HG03025 (cell line): ENCODE measurements around the gene LRP1.

Experiments used
- ATAC-seq: cut with Tn5 transposase; IDR thresholded peaks from one replicate; pipeline ENCODE4 v1.9.1; 2021; ENCODE audit warnings: mild to moderate bottlenecking, moderate library complexity; ENCODE audit not compliant: unreplicated experiment, low FRiP score

Gene LRP1

GRCh38 chr12:57151741-57152630, 23.7 kb downstream of the LRP1 start:
- ATAC-seq = no peak

GRCh38 chr12:57152639-57153038, 24.4 kb downstream of the LRP1 start:
- ATAC-seq = no peak

- no peak for ATAC-seq
Observed at GRCh38 chr12:57153415-57153997, 25.2 kb downstream of the LRP1 start.

GRCh38 chr12:57154076-57154475, 25.8 kb downstream of the LRP1 start:
- ATAC-seq = no peak

DNA sequence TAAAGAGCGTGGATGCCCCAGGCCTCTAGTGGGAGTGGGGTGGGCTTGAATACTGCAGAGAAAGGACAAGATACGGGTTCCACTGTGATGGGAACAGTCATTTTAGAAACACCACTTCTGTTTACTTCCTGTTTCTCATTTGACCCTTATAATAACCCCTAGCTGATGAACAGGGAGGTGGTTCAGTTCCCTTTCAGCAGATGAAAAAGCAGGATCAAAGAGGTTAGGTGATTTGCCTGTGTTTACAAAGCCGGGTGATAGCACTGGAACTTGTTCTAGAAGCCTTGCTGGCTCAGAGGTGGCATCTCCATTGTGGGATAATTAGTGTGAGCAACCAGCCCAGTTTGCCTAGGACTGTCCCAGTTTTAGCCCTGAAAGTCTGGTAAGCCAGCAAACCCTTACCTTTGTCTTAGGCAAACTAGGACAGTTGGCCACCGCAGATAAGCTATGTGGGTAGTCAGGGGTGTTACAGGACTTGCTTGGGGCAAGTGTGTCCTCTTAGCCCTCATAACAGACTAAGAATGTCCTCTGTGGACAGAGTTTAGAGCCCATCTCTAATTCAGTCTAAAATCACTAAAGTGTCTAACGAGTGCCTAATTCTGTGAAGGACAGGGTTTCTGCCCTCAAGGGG, 26.6 kb downstream of the LRP1 start:
- no peak for ATAC-seq

- ATAC-seq = no peak
Observed at GRCh38 chr12:57156701-57157403, 28.6 kb downstream of the LRP1 start.

GRCh38 chr12:57157588-57158173, 29.4 kb downstream of the LRP1 start:
- no peak for ATAC-seq

DNA sequence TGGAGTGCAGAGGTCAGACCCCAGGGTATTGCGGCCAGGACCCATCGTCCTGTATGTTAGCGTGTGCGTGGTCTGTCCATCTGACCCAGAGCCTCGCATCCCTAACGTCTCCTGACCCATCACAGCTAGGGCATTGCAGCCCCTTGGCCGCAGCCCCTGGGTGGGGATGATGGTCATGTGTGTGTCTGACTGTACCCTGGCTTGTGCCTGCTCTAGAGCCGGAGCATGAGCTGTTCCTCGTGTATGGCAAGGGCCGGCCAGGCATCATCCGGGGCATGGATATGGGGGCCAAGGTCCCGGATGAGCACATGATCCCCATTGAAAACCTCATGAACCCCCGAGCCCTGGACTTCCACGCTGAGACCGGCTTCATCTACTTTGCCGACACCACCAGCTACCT, 29.9 kb downstream of the LRP1 start:
- no peak for ATAC-seq

DNA sequence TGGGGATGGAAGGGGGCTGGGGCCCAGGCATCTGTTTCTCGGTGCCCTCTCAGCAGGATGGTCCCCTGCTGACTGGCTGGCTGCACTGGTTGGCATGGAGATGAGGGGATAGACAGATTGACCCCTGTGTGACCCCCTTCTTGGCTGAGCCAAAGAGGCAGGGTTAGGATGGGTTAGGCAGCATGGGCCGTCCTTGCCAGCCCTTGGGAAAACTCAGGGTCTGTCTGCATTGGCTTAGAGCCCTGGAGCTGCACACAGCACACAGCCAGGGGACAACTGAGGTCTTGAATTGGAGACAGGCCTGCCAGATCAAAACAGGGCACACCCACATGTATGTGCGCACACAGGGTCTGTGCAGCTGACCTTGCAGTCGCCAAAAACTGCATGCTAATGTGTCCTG, 30.4 kb downstream of the LRP1 start:
- no peak for ATAC-seq

GRCh38 chr12:57159311-57159710, 31.0 kb downstream of the LRP1 start:
- ATAC-seq = no peak

DNA sequence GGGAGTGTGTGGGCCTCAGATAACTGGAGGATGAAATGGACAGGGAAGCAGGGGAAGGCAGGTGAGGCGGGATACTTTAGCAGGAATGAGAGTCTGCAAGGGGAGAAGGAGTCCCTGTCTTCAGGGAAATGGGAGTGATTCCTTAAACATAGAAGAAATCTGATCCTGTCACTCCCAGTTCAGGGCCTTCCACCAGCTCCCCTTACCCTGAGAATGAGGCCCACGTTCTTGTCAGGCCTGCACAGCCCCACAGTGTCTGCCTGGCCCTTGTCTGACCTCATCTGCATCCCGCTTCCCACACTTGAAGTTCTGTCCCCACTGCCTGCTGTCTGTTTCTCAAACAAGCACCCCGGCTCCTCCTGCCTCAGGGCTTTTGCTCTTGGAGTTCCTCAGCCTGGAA, 31.8 kb downstream of the LRP1 start:
- ATAC-seq = no peak

DNA sequence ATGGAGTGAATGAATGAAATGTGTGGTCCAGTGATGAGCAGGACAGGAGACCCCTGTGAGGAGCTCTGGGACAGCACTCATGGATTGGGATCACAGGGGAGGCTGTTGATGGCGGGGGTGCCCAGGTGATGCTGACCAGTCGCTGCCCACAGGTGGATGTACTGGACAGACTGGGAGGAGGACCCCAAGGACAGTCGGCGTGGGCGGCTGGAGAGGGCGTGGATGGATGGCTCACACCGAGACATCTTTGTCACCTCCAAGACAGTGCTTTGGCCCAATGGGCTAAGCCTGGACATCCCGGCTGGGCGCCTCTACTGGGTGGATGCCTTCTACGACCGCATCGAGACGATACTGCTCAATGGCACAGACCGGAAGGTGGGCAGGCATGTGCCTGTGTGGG, 32.5 kb downstream of the LRP1 start:
- no peak for ATAC-seq

DNA sequence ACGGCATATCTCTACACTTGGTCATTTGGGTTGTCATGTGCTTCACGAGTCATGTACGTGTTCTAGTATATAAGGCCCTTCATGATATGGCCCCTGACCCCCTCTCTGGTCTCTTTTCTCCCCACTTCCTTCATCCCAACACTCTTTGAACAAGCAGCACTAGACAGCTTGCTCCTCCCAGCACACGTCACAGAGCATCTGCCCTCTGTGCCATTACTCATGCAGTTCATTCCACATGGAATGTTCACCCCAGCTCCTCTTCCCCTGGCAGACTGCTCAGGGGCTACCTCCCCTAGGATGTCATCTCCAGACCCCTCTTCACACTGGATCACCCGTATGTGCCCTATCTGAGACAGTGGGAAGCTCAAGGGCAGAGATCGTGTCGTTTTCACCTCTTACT, 33.2 kb downstream of the LRP1 start:
- no peak for ATAC-seq

DNA sequence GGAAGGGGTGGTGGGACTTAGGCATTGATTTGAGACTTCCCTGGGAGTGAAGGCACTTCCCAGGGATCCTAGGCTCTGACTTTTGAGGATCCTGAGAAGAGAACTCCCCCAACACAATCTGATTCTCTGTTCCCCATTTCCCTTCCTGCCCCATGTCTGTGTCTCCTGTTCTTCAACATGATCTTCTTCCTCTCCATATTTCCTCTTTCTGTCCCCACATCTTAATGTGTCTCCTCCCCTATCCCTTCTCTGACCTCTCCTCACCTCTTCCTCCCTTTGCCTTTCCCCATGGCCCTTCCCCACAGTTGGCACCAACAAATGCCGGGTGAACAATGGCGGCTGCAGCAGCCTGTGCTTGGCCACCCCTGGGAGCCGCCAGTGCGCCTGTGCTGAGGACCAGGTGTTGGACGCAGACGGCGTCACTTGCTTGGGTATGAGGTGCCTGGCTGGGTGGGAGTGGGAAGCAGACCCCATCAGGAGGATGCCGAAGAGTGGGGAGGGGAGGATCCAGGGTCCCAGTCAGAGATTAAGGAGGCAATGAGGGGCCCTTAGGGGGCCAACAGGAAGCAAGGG, 34.4 kb downstream of the LRP1 start:
- no peak for ATAC-seq

- no peak for ATAC-seq
Observed at GRCh38 chr12:57164454-57164853, 36.2 kb downstream of the LRP1 start.

DNA sequence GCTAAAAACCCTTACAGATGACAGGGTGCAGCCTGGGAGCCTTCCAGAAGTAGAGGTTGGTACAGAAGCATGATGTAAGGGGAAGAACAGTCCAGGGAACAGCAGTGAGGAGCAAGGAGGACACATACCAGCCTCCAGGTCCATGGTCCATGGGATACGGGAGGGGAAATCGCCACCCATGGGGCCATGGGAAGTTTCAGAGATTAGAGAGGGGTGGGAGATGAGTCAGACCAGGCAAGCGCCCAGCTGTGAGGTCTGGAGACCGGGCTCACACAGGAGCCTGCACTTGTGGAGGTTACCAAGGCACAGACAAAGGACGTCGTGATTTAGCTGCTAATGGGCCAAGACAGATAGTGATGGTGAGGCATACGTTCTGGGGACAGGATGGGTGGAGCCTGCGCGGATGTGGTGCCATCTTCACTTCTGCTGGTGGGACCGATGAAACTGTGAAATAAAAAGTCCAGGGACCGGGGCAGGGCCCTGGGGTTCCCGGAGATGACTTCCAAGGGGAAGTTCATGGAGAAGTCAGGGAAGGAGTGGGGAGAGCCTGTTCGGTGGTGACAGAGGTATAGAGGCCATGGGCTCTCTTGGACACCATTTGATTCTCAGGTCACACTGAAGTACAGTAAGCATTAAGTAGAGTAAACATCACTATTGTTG, 36.8 kb downstream of the LRP1 start:
- no peak for ATAC-seq

- ATAC-seq = no peak
Observed at GRCh38 chr12:57165741-57166140, 37.5 kb downstream of the LRP1 start.

DNA sequence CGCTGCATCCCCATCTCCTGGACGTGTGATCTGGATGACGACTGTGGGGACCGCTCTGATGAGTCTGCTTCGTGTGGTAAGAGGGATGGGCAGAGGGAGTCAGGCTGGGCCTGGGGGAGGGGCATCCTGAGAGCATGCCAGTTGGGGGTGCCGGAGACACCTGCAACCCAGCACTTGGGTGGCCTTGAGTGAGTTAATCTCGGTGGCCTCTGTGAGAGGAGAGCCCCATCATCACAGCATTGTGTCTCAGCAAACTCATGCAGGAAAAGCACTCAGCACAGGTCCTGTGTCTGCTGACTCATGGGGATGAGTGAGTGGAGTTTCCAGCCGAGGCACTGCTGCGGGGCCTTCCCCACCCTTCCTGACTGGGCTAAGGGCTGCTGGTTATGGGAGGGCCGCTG, 38.7 kb downstream of the LRP1 start:
- no peak for ATAC-seq

GRCh38 chr12:57168058-57168457, 39.8 kb downstream of the LRP1 start:
- no peak for ATAC-seq
